ENCODE results near the gene HBM. TPM values are rescaled to one million over a fixed set of nuclear protein-coding genes. Genes with fewer than 3 reads are reported as not detected.

HBM gene
- total RNA-seq, 1 donor from 2014 or later, result not detected

DNA sequence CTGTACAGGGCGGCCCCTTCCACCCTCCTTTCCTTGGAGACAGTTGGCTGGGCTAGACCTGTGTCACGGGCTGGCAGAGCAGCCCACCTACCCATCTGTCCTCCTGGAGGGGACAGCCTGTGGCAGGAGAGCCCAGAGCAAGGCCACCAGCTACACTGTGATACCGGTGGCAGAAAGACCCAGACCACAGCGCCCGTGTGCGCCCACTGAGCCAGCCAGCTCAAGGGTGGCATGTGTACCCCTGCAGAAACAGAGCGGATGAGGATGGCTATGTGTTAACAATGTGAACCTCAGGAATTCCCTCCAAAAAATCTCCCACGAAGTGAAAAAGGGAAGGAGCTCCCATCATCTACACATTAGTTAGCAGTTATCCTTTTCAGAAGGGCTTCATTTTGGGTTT lies 21.6 kb downstream of the HBM start:
- H3K27me3 Mint-ChIP-seq (ENCODE audit: unreplicated experiment), result no peaks in the 10 kb centered on the region
- peaks cover 6% of the 10 kb centered on the region for H3K4me1 Mint-ChIP-seq (ENCODE audit: unreplicated experiment)
- no peak overlapping the region for H3K4me3 Mint-ChIP-seq (ENCODE audit: unreplicated experiment)
- no peak overlapping the region for H3K27ac Mint-ChIP-seq (ENCODE audit: unreplicated experiment)
- no peaks in the 10 kb centered on the region for H3K9me3 Mint-ChIP-seq (ENCODE audit: unreplicated experiment)
- no peak for DNase-seq (ENCODE audit: low spot score)
- H3K36me3 Mint-ChIP-seq (ENCODE audit: low read depth, unreplicated experiment), result peaks cover 44% of the 10 kb centered on the region
- TF ChIP-seq, protein P1, sequence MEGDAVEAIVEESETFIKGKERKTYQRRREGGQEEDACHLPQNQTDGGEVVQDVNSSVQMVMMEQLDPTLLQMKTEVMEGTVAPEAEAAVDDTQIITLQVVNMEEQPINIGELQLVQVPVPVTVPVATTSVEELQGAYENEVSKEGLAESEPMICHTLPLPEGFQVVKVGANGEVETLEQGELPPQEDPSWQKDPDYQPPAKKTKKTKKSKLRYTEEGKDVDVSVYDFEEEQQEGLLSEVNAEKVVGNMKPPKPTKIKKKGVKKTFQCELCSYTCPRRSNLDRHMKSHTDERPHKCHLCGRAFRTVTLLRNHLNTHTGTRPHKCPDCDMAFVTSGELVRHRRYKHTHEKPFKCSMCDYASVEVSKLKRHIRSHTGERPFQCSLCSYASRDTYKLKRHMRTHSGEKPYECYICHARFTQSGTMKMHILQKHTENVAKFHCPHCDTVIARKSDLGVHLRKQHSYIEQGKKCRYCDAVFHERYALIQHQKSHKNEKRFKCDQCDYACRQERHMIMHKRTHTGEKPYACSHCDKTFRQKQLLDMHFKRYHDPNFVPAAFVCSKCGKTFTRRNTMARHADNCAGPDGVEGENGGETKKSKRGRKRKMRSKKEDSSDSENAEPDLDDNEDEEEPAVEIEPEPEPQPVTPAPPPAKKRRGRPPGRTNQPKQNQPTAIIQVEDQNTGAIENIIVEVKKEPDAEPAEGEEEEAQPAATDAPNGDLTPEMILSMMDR (IDR thresholded peaks at IDR 0.05; ENCODE audit: unreplicated experiment), result no peak

DNA sequence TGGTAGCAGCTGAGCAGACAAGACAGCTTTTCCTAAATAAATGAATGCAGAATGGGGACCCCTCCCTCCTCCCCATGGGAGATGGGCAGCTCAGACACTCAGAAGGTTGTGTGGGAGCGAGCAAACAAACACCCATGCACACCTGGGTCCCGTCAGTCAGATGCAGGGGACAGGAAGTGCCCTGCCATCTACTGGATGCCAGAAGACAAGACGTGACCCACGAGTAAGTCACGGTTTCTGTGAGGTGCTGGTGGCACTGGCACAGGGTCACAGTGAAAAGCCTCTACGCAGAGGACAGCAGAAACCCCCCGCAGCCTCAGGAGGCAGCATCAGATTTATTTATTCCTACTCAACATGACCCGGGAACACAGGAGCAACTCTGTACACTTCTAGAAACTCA lies 22.9 kb downstream of the HBM start:
- H3K4me1 Mint-ChIP-seq (ENCODE audit: unreplicated experiment), result peaks cover 8% of the 10 kb centered on the region
- H3K4me3 Mint-ChIP-seq (ENCODE audit: unreplicated experiment), result no peak overlapping the region
- no peaks in the 10 kb centered on the region for H3K9me3 Mint-ChIP-seq (ENCODE audit: unreplicated experiment)
- no peak overlapping the region for H3K27ac Mint-ChIP-seq (ENCODE audit: unreplicated experiment)
- TF ChIP-seq, protein P1 (IDR thresholded peaks at IDR 0.05; ENCODE audit: unreplicated experiment), result no peak
- DNase-seq (ENCODE audit: low spot score), result no peak
- H3K36me3 Mint-ChIP-seq (ENCODE audit: low read depth, unreplicated experiment), result peaks cover 49% of the 10 kb centered on the region
- no peaks in the 10 kb centered on the region for H3K27me3 Mint-ChIP-seq (ENCODE audit: unreplicated experiment)

DNA sequence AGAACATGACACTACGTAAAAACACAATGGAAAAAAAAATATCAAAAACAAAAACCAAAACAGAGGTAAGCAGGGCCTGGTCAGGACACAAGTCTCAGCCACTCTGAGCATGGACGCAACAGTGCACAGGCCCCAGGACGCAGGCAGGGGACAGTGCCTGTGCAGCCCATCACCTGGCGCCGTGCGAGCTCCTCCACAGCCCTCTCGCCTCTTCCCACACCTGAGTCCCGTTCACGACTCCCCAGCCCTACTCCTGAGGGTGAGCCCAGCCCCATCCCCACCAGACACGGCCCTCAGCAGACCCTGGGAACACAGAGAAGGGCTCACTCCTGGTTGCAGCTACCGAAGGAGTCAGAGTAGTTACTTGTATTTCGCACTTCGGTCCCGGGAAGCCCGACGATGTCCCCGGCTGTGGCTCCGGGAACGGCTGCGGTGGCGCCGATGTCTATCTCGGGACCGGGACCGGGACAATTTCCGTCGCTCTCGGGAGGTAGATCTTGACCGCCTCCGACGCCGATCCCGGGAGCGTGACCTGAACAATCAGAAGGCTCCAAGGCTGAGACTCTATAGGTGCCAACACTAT lies 23.9 kb downstream of the HBM start:
- Mint-ChIP-seq H3K36me3 (ENCODE audit: low read depth, unreplicated experiment) (peaks cover 52% of the 10 kb centered on the region), H3K27ac (ENCODE audit: unreplicated experiment) (no peak overlapping the region), H3K4me1 (ENCODE audit: unreplicated experiment) (peaks cover 8% of the 10 kb centered on the region), H3K9me3 (ENCODE audit: unreplicated experiment) (no peaks in the 10 kb centered on the region), H3K4me3 (ENCODE audit: unreplicated experiment) (peak overlapping the region; percentile 78), H3K27me3 (ENCODE audit: unreplicated experiment) (no peaks in the 10 kb centered on the region)
- no peak for DNase-seq (ENCODE audit: low spot score)
- TF ChIP-seq, protein P1 (IDR thresholded peaks at IDR 0.05; ENCODE audit: unreplicated experiment), result no peak

DNA sequence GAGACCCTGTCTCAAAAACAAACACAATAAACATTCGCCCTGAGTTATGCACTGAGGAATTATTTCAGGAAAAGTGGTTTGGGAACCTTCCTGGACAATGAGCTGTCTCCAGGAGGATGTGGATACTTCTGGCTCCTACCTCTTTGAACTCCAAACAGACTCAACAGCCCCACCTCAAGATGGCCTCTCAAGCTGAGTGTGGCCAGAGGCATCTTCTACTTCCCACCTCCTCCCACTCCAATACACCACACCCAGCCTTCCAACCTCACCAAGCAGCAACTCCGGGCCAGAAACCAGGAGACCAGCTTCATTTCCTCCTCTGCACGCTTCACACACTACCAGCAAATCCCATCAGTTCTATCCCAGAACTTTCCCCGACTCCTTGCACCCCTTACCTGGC lies 26.1 kb downstream of the HBM start:
- Mint-ChIP-seq H3K9me3 (ENCODE audit: unreplicated experiment) (no peaks in the 10 kb centered on the region), H3K4me3 (ENCODE audit: unreplicated experiment) (peak overlapping the region; percentile 40), H3K27me3 (ENCODE audit: unreplicated experiment) (no peaks in the 10 kb centered on the region), H3K36me3 (ENCODE audit: low read depth, unreplicated experiment) (peaks cover 56% of the 10 kb centered on the region), H3K27ac (ENCODE audit: unreplicated experiment) (peak overlapping the region; percentile 4), H3K4me1 (ENCODE audit: unreplicated experiment) (peaks cover 8% of the 10 kb centered on the region)
- no peak for DNase-seq (ENCODE audit: low spot score)
- TF ChIP-seq, protein P1 (IDR thresholded peaks at IDR 0.05; ENCODE audit: unreplicated experiment), result no peak

DNA sequence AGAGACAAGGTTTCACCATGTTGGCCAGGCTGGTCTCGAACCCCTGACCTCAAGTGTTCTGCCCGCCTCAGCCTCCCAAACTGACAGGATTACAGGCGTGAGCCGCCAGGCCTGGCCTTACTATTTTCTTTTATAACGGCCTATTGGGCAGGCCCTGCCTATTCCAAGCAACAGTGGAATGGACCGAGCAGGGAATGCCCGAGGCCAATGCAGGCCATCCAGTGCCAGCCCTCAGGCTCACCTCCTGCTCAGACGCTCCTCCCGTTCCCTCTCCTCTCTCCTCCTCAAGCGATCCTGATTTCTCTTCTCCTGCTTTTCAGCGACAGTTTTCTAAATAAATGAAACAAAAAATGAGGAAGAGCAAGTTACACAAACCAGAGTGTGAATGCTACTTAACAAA lies 26.9 kb downstream of the HBM start:
- H3K4me1 Mint-ChIP-seq (ENCODE audit: unreplicated experiment), result peaks cover 8% of the 10 kb centered on the region
- DNase-seq (ENCODE audit: low spot score), result no peak
- H3K4me3 Mint-ChIP-seq (ENCODE audit: unreplicated experiment), result no peak overlapping the region
- no peaks in the 10 kb centered on the region for H3K9me3 Mint-ChIP-seq (ENCODE audit: unreplicated experiment)
- TF ChIP-seq, protein P1 (IDR thresholded peaks at IDR 0.05; ENCODE audit: unreplicated experiment), result no peak
- no peaks in the 10 kb centered on the region for H3K27me3 Mint-ChIP-seq (ENCODE audit: unreplicated experiment)
- H3K36me3 Mint-ChIP-seq (ENCODE audit: low read depth, unreplicated experiment), result peaks cover 54% of the 10 kb centered on the region
- no peak overlapping the region for H3K27ac Mint-ChIP-seq (ENCODE audit: unreplicated experiment)

Measured in endothelial cell (in vitro differentiated cells).